ENCODE data around the gene MDP1.

Gene MDP1

GRCh38 chr14:24215495-24216344 is at the start of gene MDP1:
MDP1 (minus strand) TSS chr14:24216066; CDS start chr14:24215955, 111 bp downstream.
- peak; percentile 90 to 92 for DNase-seq

- no peak for DNase-seq
Measured at GRCh38 chr14:24264298-24264697, 48.4 kb upstream of the MDP1 start.

- no peak for DNase-seq
Measured at GRCh38 chr14:24263848-24264247, 48.0 kb upstream of the MDP1 start.

- no peak for DNase-seq
Measured at GRCh38 chr14:24262821-24263733, 47.2 kb upstream of the MDP1 start, which contains the start of gene TGM1. TGM1 (minus strand) TSS chr14:24263177; CDS start chr14:24262352, 825 bp downstream.

- DNase-seq = no peak
Measured at GRCh38 chr14:24261969-24262327, 46.1 kb upstream of the MDP1 start.

- no peak for DNase-seq
Measured at GRCh38 chr14:24261256-24261968, 45.5 kb upstream of the MDP1 start.

GRCh38 chr14:24260780-24261157 is 44.9 kb upstream of the MDP1 start:
- no peak for DNase-seq

DNA sequence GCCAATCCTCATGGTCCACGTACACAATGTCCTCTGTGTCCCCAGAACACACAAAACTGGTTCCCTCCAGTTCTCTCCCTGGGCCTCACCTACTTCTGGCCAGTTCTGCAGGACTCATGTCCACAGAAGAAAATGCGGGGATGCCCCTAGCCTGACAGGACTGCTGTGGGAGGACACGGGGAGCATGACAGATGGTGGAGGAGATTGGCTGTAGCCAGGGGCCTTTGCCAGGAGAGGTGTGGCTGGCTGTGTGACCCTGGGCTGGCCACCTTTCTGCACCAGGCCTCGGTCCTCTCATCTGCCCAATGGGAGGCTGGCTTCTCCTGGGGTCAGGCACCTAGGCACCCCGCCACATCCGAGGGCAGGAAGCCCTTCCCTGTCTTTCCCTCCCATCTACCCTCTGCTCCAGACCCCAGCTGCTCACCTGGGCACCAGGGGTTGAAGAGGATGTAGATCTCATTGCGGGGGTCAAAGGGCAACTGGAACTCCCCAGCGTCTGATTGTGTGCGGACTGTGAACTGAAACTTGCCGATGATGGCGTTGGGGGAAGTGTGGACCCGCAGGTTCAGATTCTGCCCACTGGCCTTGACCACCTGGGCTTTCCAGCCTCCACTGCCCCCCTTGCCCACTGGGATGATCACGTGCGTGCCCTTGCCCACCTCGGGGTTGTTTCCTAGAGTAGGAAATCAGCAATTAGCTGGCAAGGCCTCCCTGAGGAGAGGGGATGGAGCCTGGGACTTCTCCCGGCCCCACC is 44.3 kb upstream of the MDP1 start:
- DNase-seq = no peak

- DNase-seq = no peak
Measured at GRCh38 chr14:24259282-24260025, 43.6 kb upstream of the MDP1 start.

- DNase-seq = no peak
Measured at GRCh38 chr14:24258548-24259265, 42.8 kb upstream of the MDP1 start.

- no peak for DNase-seq
Measured at GRCh38 chr14:24258119-24258518, 42.3 kb upstream of the MDP1 start.

- no peak for DNase-seq
Measured at GRCh38 chr14:24256960-24257359, 41.1 kb upstream of the MDP1 start.

- DNase-seq = no peak
Measured at GRCh38 chr14:24255931-24256711, 40.3 kb upstream of the MDP1 start.

- DNase-seq = no peak
Measured at GRCh38 chr14:24255438-24255837, 39.6 kb upstream of the MDP1 start.

- DNase-seq = no peak
Measured at GRCh38 chr14:24254630-24255392, 38.9 kb upstream of the MDP1 start.

DNA sequence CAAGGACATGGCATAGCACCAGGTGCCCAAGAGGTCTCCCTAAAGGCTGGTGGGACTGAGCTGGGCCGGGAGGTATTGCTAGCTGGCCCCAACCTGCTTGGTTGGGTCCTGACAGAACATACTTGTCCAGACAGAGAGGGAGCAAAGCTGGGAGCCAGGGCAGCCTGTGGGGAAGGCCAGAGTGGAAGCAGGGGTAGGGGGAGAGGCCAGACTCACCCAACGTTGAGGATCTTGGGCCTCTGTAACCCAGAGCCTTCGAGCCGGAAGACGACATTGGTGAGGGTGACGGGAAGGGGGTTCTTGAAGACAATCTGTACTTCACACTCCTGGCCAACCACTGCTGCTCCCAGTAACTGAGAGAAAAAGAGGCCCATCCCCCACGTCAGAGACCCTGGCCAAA is 38.1 kb upstream of the MDP1 start:
- DNase-seq = no peak

DNA sequence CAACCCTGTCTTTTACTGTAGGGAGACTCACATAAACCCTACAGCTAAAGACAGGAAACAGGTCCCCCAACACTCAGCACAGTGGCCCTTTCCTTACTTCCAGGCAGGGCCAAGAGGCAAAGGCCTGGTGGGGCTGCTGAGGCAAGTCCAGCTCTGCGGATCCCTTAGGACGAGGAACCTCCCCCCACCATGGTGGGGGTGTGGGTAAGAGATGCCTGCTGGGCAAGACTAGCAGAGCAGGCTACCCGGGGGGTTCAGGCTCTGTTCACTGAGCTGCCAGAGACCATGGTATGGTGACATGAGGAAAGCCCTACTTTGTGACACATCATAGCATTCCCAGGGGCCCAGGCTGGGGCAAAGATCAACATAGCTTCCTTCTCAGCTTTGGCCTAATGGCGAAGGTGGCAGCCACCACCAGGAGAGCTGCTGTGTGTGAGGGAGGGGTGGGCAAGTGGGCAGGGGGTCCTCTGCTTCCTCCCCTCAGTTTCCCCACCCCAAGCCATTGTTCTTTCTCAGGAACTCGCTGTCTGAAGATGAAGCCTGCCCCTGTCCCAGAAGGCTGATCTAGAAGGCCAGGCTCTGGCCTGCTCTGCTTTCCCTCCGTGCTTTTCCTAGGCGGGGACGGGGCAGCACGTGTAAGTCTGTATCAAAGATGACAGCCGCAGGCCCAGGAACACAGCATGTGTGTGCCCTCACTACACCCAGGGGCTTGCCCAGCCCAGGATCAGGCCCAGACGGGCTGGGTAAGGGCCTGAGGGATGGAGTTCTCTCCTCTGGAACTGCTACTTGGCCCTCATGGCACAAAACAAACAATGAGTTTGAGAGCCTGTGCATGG is 36.6 kb upstream of the MDP1 start:
- no peak for DNase-seq

GRCh38 chr14:24251880-24252288 is 36.0 kb upstream of the MDP1 start:
- no peak for DNase-seq

Data from CD4-positive, alpha-beta T cell treated with Interferon alpha-2 for 1 hour (primary cell).